Measurements from ENCODE around the gene BPIFB4.

The BPIFB4 gene

GRCh38 chr20:33160681-33161080, 81.2 kb downstream of the BPIFB4 start:
- no peak for DNase-seq (ENCODE audit: low read depth in 3 of 3, low spot score in 1 of 3)
